Kidney (tissue), 14 donors: ENCODE measurements around the gene WDR81. TPM values are rescaled to one million over a fixed set of nuclear protein-coding genes. Genes with fewer than 3 reads are reported as not detected.

ENCODE experiments used
- DNase-seq, 5 donors: peaks; one replicate each; pipeline ENCODE4 v3.0.0-alpha.2; 2013 to 2020
- FAIRE-seq: peaks from 2 replicates; lab custom pipeline; 2012; peaks lifted over from hg19 to GRCh38; lab: Jason Lieb, UNC
- H3K27ac ChIP-seq, 2 donors: one replicate each; pipeline ENCODE4 v1.7.0; 2013; ENCODE audit warnings: low read depth in 2 of 2, low read length in 2 of 2, inconsistent platforms in 1 of 2
- H3K27me3 ChIP-seq: one replicate; pipeline ENCODE4 v1.7.1; 2013; ENCODE audit warnings: low read length, inconsistent platforms; ENCODE audit not compliant: control insufficient read depth, insufficient read depth
- H3K36me3 ChIP-seq, 3 donors: one replicate each; pipeline versions ENCODE4 v1.7.0 to v1.7.1; 2013; ENCODE audit warnings: low read length in 3 of 3, control low read depth in 1 of 3, inconsistent platforms in 1 of 3; ENCODE audit not compliant: insufficient read depth in 3 of 3, control insufficient read depth in 2 of 3
- H3K4me1 ChIP-seq, 3 donors: one replicate each; pipeline versions ENCODE4 v1.7.0 to v1.7.1; 2013; ENCODE audit warnings: low read length in 3 of 3, inconsistent platforms in 1 of 3, low read depth in 1 of 3; ENCODE audit not compliant: control insufficient read depth in 2 of 3, insufficient read depth in 2 of 3
- H3K4me3 ChIP-seq, 3 donors: one replicate each; pipeline versions ENCODE4 v1.7.0 to v1.8.1; 2013; ENCODE audit warnings: low read length in 3 of 3, control low read depth in 1 of 3, inconsistent platforms in 1 of 3
- H3K9ac ChIP-seq, 3 donors: one replicate each; pipeline versions ENCODE4 v1.7.0 to v1.7.1; 2013; ENCODE audit warnings: low read length in 3 of 3, control low read depth in 1 of 3, inconsistent platforms in 1 of 3
- H3K9me3 ChIP-seq, 3 donors: one replicate each; pipeline versions ENCODE4 v1.7.0 to v1.7.1; 2013; ENCODE audit warnings: low read length in 3 of 3, control low read depth in 1 of 3, inconsistent platforms in 1 of 3; ENCODE audit not compliant: control insufficient read depth in 2 of 3, insufficient read depth in 1 of 3
- CTCF ChIP-seq: IDR thresholded peaks from 3 replicates; pipeline ENCODE4 v1.5.1; 2012; ENCODE audit warnings: mild to moderate bottlenecking, moderate library complexity, borderline replicate concordance; ENCODE audit not compliant: insufficient read depth; ENCODE audit errors: extremely low read depth
- intact Hi-C: fragments of 100-400 bp; cut with DNase I; formaldehyde crosslinking; loops from one replicate; pipeline ENCODE4 v1.11.1; 2022
- polyA plus RNA-seq: library from polyadenylated mRNA; stranded (reverse); fragments of 350-450 nt; fragmentation: Illumina TruSeq; extraction: RNeasy Lipid Tissue Mini Kit (QIAGEN cat#74804); gene quantifications from one replicate; pipeline ENCODE4 v1.2.3, GENCODE V29; 2014; ENCODE audit warnings: low read depth, low replicate concordance; ENCODE audit not compliant: insufficient read depth
- total RNA-seq: library from RNA; stranded (reverse); fragmentation: NEBNext Ultra II Directional; extraction: Animal tissue kit (Norgen Biotek cat#: 25700); gene quantifications from one replicate; pipeline ENCODE4 v1.2.1, GENCODE V29; 2021
- donor health status: control.
- donor health status: control.
- donor health status: control.
- donor health status: control.
- donor health status: control.
- donor health status: DM: yes; HTN: yes; CAD: no.
- donor health status: Normal renal cell carcinoma (clear cell type).

The WDR81 gene
- total and polyA plus RNA-seq, 2 donors from 2014 or later, result 16.1 to 28.5 TPM

- DNase-seq, result no peak
- Histone ChIP-seq H3K4me3 (no peak overlapping the region), H3K4me1 (peaks cover 0 to 13% (median 6%) of the 10 kb centered on the region in 3 donors), H3K27ac (no peak overlapping the region), H3K27me3 (no peaks in the 10 kb centered on the region), H3K9me3 (no peaks in the 10 kb centered on the region), H3K9ac (no peak overlapping the region), H3K36me3 (no peaks in the 10 kb centered on the region)
- intact Hi-C loops, result no loop called here
- no peak for TF ChIP-seq CTCF
- no peak for FAIRE-seq
These were observed 35.0 kb downstream of the WDR81 start for GRCh38 chr17:1759529-1759928.

GRCh38 chr17:1762233-1762900, 37.9 kb downstream of the WDR81 start:
- intact Hi-C loops, result no loop called here
- Histone ChIP-seq H3K4me1 (peaks cover 0 to 6% (median 4%) of the 10 kb centered on the region in 3 donors), H3K9ac (no peak overlapping the region), H3K36me3 (no peaks in the 10 kb centered on the region), H3K4me3 (peak overlapping the region in 1 of 3 donors; percentile 35), H3K27me3 (no peaks in the 10 kb centered on the region), H3K9me3 (no peaks in the 10 kb centered on the region), H3K27ac (peak overlapping the region in 1 of 2 donors; percentile 65)
- no peak for TF ChIP-seq CTCF
- no peak for DNase-seq
- no peak for FAIRE-seq

GRCh38 chr17:1762901-1763898, 38.7 kb downstream of the WDR81 start:
- DNase-seq, result peak in 3 of 5 donors; percentile 40 to 68 (median 45)
- TF ChIP-seq CTCF, result no peak
- FAIRE-seq, result no peak
- no peaks in the 10 kb centered on the region for H3K36me3 ChIP-seq
- H3K9me3 ChIP-seq, result no peaks in the 10 kb centered on the region
- peak overlapping the region; percentile 36 to 65 for H3K27ac ChIP-seq
- intact Hi-C loops, result no loop called here
- no peaks in the 10 kb centered on the region for H3K27me3 ChIP-seq
- H3K9ac ChIP-seq, result no peak overlapping the region
- H3K4me3 ChIP-seq, result peak overlapping the region in 1 of 3 donors; percentile 22
- peaks cover 0 to 6% (median 4%) of the 10 kb centered on the region in 3 donors for H3K4me1 ChIP-seq
